WTC11 (cell line): Measurements from ENCODE around the gene DNAAF5.

Experiments
- CTCF ChIP-seq: fragments of 200-600 bp; IDR thresholded peaks from 2 replicates; pipeline ENCODE4 v1.8.0; 2022; ENCODE audit warnings: antibody characterized with exemption
- E2F5 ChIP-seq: sonication (generic); formaldehyde crosslinking; IDR thresholded peaks from 2 replicates; pipeline ENCODE4 v1.8.1; 2022; ENCODE audit warnings: mild to moderate bottlenecking, moderate library complexity, missing genetic modification reagents
- GTF2I ChIP-seq: fragments of 250-450 bp; sonication (Bioruptor Pico); conservative IDR thresholded peaks from 2 replicates; pipeline ENCODE4 v1.4.0; 2021; ENCODE audit warnings: mild to moderate bottlenecking
- HMGXB4 ChIP-seq: sonication (generic); formaldehyde crosslinking; IDR thresholded peaks from 2 replicates; pipeline ENCODE4 v1.8.1; 2023; ENCODE audit warnings: mild to moderate bottlenecking, moderate library complexity, missing genetic modification reagents
- MAX ChIP-seq: sonication (generic); formaldehyde crosslinking; IDR thresholded peaks from 2 replicates; pipeline ENCODE4 v1.8.0; 2022; ENCODE audit warnings: mild to moderate bottlenecking, missing genetic modification reagents
- NR2C2 ChIP-seq: sonication (generic); formaldehyde crosslinking; IDR thresholded peaks from 2 replicates; pipeline ENCODE4 v1.8.0; 2022; ENCODE audit warnings: mild to moderate bottlenecking, missing genetic modification reagents
- NR3C1 ChIP-seq: sonication (generic); formaldehyde crosslinking; conservative IDR thresholded peaks from 2 replicates; pipeline ENCODE4 v1.8.1; 2023; ENCODE audit warnings: low read depth, mild to moderate bottlenecking, missing genetic modification reagents
- PRRX2 ChIP-seq: fragments of 250-450 bp; sonication (Bioruptor Pico); IDR thresholded peaks from 2 replicates; pipeline ENCODE4 v1.8.0; 2021; ENCODE audit warnings: mild to moderate bottlenecking
- TCF7 ChIP-seq: sonication (generic); formaldehyde crosslinking; IDR thresholded peaks from 2 replicates; pipeline ENCODE4 v1.8.0; 2022; ENCODE audit warnings: mild to moderate bottlenecking, low read depth, missing genetic modification reagents, moderate library complexity
- ZBTB43 ChIP-seq: sonication (generic); formaldehyde crosslinking; IDR thresholded peaks from 2 replicates; pipeline ENCODE4 v1.8.1; 2023; ENCODE audit warnings: mild to moderate bottlenecking, missing genetic modification reagents
- ZNF263 ChIP-seq: sonication (generic); formaldehyde crosslinking; IDR thresholded peaks from 2 replicates; pipeline ENCODE4 v1.8.1; 2022; ENCODE audit warnings: low read depth, mild to moderate bottlenecking, moderate library complexity, missing genetic modification reagents
- ZNF512 ChIP-seq: sonication (generic); formaldehyde crosslinking; IDR thresholded peaks from 2 replicates; pipeline ENCODE4 v1.8.1; 2022; ENCODE audit warnings: missing genetic modification reagents, borderline replicate concordance

DNA sequence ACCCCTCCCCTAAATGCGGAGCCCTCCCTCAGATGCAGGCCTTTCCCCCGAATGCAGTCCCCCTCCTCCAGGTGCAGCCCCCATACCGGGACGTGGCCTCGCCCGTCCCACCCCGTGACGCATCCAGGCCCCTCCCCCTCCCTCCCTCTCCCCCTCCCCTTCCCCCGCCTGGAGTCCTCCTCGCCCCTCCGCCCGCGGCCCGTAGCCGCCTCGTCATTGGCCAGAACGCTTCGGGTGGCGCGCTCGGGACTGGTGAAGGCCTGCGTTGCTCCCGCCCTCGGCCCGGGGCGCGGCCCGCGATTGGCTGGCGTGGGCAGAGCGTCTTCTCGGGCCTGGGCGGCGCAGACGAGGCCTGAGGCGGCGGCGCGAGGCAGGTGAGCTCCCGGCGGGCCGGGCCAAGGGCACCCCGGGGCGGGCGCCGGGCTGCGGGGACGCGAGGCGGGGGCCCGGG, 89.8 kb downstream of the DNAAF5 start:
- no peak for TF ChIP-seq CTCF
- no peak for TF ChIP-seq TCF7 (CRISPR knock-in tag)
- no peak for TF ChIP-seq HMGXB4 (CRISPR knock-in tag)
- TF ChIP-seq E2F5 (CRISPR knock-in tag) = no peak
- no peak for TF ChIP-seq PRRX2
- TF ChIP-seq GTF2I (CRISPR knock-in tag) = no peak
- no peak for TF ChIP-seq ZNF512
- TF ChIP-seq NR2C2 (CRISPR knock-in tag) = no peak
- TF ChIP-seq ZBTB43 (CRISPR knock-in tag) = no peak
- no peak for TF ChIP-seq NR3C1 (CRISPR knock-in tag)
- TF ChIP-seq MAX (CRISPR knock-in tag) = no peak
- TF ChIP-seq ZNF263 (CRISPR knock-in tag) = no peak
